AG04450 (cell line): ENCODE results near the gene PPP6R1. TPM values are rescaled to one million over a fixed set of nuclear protein-coding genes. Genes with fewer than 3 reads are reported as not detected.

Experiments
- CTCF ChIA-PET: fragments of 300-600, 350-600 bp; formaldehyde crosslinking; extraction: SDS; loops from one replicate; lab custom pipeline; 2022; ENCODE audit warnings: antibody characterized with exemption, inconsistent platforms; lab: Charles Lee
- POLR2A ChIA-PET: fragments of 350-600 bp; formaldehyde crosslinking; extraction: SDS; loops from one replicate; lab custom pipeline; 2021; ENCODE audit warnings: antibody characterized with exemption, inconsistent platforms; lab: Yijun Ruan, JAX
- DNase-seq: peaks from one replicate; pipeline ENCODE4 v3.0.0-alpha.2; 2011; ENCODE audit warnings: low read depth, low spot score
- H3K27ac ChIP-seq: one replicate; pipeline ENCODE4 v1.5.1; 2012; ENCODE audit warnings: low read depth, low read length, control low read depth
- H3K27me3 ChIP-seq: one replicate; pipeline ENCODE4 v1.6.0; 2012; ENCODE audit warnings: low read length; ENCODE audit not compliant: control insufficient read depth, insufficient read depth
- H3K4me3 ChIP-seq: 2 replicates; pipeline ENCODE4 v1.5.1; 2011; ENCODE audit warnings: mild to moderate bottlenecking, low read depth, low read length, control low read depth
- H3K9me3 ChIP-seq: 2 replicates; pipeline ENCODE4 v1.5.1; 2012; ENCODE audit warnings: low read length; ENCODE audit not compliant: control insufficient read depth, insufficient read depth
- polyA plus RNA-seq: library from polyadenylated mRNA; depleted of rRNA; stranded (reverse); fragments of >200 nt; gene quantifications from 2 replicates; pipeline ENCODE4 v1.2.3, GENCODE V29; 2011
- TF ChIP-seq, protein P1 (sequence below): IDR thresholded peaks from 2 replicates; pipeline ENCODE4 v1.5.1; 2011; ENCODE audit warnings: low read depth, low read length, control low read depth, inconsistent platforms

PPP6R1 gene
- polyA plus RNA-seq, 1 experiment: 24.5 TPM

DNA sequence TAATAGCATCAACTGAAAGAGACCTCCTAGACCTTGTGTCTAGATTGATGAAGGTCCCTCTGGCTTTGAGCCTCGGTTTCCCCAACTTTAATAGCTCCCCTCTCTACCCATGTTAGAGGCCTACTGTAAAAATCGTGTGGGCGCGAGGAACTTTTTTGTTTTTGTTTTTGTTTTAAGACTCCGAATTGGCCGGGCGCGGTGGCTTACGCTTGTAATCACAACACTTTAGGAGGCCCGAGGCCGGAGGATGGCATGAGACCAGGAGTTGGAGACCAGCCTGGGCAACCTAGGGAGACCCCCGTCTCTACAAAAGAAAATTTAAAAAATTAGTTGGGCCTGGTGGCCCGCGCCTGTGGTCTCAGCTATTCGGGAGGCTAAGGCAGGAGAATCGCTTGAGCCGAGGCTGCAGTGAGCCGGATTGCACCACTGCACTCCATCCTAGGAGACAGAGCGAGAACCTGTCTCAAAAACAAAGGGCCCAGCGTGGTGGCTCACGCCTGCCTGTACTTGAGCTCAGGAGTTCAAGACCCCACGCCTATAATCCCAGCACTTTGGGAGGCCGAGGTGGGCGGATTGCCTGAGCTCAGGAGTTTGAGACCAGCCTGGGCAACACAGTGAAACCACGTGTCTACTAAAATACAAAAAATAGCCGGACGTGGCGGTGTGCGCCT is 858 bp upstream of the PPP6R1 start:
- Histone ChIP-seq H3K27me3 (no peaks in the 10 kb centered on the region), H3K27ac (peak overlapping the region; percentile 89), H3K9me3 (no peaks in the 10 kb centered on the region; the same call in 1 of the 2 replicates), H3K4me3 (peak overlapping the region; percentile 62)
- CTCF ChIA-PET: interaction anchor here (1.1 to 1.9 kb wide), 4 partner anchors 119 to 208 kb away, joined by 3 to 6 read pairs (median 5); no protein-coding TSS in a partner anchor
- TF ChIP-seq, protein P1, sequence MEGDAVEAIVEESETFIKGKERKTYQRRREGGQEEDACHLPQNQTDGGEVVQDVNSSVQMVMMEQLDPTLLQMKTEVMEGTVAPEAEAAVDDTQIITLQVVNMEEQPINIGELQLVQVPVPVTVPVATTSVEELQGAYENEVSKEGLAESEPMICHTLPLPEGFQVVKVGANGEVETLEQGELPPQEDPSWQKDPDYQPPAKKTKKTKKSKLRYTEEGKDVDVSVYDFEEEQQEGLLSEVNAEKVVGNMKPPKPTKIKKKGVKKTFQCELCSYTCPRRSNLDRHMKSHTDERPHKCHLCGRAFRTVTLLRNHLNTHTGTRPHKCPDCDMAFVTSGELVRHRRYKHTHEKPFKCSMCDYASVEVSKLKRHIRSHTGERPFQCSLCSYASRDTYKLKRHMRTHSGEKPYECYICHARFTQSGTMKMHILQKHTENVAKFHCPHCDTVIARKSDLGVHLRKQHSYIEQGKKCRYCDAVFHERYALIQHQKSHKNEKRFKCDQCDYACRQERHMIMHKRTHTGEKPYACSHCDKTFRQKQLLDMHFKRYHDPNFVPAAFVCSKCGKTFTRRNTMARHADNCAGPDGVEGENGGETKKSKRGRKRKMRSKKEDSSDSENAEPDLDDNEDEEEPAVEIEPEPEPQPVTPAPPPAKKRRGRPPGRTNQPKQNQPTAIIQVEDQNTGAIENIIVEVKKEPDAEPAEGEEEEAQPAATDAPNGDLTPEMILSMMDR: no peak
- POLR2A ChIA-PET: interaction anchor here (0.5 to 1.9 kb wide), 23 partner anchors 12 to 1101 kb away, joined by 3 to 26 read pairs (median 5); partner anchors contain the start of genes DNAAF3, FIZ1, HSPBP1 and ISOC2
- no peak for DNase-seq

DNA sequence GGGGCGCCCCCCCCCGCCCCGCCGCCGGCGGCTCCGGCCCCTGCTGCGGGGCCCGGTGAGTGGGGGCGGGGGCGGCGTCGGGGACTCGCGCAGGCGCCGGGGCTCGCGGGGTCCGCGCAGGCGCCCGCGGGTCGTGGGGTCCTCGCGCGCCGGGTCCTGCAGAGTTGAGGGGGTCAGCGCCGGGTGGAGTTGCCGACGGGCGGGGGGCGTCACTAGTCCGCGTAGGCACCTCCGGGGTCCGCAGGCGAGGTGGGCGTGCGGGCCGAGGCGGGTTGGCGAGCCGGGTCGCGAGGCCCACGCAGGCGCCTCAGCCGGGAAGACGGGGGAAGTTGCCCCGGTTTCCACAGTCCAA is 365 bp downstream of the PPP6R1 start:
- H3K9me3 ChIP-seq: no peaks in the 10 kb centered on the region; the same call in 1 of the 2 replicates
- peak overlapping the region; percentile 61 for H3K27ac ChIP-seq
- POLR2A ChIA-PET: interaction anchor here (1.4 to 2.4 kb wide), 8 partner anchors 22 to 396 kb away, joined by 3 to 26 read pairs (median 8); partner anchors contain the start of genes HSPBP1, PPP1R12C, TMEM238 and U2AF2
- TF ChIP-seq, protein P1: no peak
- no peaks in the 10 kb centered on the region for H3K27me3 ChIP-seq
- CTCF ChIA-PET: interaction anchor here (1.1 to 1.4 kb wide), 2 partner anchors 160 to 170 kb away, joined by 5 read pairs; no protein-coding TSS in a partner anchor
- no peak for DNase-seq
- peak overlapping the region; percentile 87 for H3K4me3 ChIP-seq

DNA sequence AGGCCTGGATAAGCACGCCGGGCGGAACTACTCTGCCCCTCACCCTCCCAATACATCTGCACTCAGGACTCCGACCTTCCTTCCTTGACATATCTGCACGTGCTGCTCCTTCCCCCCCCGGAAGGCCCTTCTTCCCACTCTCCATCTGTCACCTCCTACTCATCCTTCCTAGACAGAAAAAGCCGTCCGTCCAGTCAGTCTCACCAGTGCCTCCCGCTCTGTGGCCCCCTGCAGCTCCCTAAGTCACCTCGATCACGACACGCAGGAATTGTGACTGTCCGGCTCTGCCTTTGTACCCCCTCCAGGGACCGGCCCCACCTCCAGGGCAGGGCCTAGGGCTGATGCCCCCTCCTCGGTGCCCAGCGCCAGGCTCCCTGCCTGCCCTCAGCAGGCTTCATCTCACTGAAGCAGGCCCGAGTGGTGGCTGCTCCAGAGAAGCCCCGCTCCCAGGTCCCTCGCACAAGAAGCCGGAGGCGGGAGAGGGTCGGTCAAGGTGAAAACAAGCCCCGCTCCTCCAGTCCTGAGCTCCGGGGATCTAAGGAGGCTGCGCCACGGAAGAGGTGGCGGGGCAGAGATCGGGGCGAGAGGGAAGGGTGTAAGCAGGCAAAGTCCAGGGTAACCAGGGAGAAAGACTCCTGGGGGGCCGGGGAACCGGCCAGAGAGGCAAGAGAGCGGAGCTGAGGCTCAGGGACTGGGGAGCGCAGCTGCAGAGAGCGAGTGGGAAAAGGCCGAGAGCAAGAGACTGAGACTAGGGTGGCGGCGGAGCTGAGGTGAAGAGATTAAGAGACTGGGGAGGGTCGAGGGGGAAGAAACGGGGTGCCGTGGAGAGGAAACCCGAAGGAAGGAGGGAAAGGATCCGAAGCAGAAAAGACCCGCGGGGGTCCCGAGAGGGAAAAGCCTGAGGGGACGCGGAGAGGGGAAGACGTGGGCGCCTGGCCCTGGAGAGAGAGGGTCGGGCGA is 1.1 kb downstream of the PPP6R1 start:
- POLR2A ChIA-PET: interaction anchor here (2.4 kb wide), 1 partner anchor 150 kb away, joined by 7 read pairs; the partner anchor contains the start of gene UBE2S
- H3K27me3 ChIP-seq: no peaks in the 10 kb centered on the region
- H3K9me3 ChIP-seq: no peaks in the 10 kb centered on the region; the same call in 1 of the 2 replicates
- DNase-seq: no peak
- H3K4me3 ChIP-seq: peak overlapping the region; percentile 87
- CTCF ChIA-PET: interaction anchor here (0.7 to 1.2 kb wide), 2 partner anchors 117 to 413 kb away, joined by 3 to 5 read pairs; no protein-coding TSS in a partner anchor
- TF ChIP-seq, protein P1: no peak
- peak overlapping the region; percentile 21 for H3K27ac ChIP-seq

DNA sequence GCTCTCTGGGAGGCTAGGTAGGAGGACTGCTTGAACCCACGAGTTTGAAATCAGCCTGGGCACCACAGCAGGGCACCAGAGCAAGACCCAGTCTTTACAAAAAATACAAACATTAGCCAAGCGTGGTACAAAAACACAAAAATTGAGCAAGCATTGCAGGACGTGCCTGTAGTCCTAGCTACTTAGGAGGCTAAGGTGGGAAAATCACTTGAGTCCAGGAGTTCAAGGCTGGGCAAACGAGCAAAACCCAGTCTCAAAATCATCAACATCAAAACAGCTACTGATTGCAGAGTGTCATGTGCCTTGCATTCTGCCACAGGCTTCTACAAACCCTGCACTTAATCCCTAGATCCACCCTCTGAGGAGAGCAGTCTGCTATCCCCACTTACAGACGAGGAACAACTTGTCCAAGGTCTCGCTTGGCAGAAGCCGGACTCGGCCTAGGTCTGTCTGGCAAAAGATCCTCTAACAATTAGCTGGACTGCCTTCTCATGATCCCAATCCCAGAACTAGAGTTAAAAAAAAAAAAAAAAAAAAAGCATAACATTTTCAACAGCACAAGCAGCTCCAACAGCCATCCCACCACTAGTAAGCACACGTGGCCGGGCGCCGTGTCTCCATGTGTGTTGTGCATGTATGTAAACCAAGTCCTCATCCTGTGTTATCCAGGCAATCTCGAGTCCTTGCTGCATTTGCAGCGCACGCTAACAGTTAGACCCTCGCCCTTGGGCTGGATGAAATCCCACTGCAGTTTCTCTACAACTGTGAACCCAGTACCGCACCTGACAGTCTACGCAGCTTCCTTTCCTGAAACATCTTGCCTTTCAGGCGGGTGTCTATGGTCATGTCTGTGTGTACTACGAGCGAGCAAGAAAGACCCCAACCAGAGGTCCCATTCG is 2.0 kb downstream of the PPP6R1 start:
- Histone ChIP-seq H3K4me3 (peak overlapping the region; percentile 87), H3K27ac (no peak overlapping the region), H3K9me3 (no peaks in the 10 kb centered on the region; the same call in 1 of the 2 replicates), H3K27me3 (no peaks in the 10 kb centered on the region)
- POLR2A ChIA-PET: interaction anchor here (2.4 kb wide), 1 partner anchor 151 kb away, joined by 7 read pairs; the partner anchor contains the start of gene UBE2S
- TF ChIP-seq, protein P1: no peak
- DNase-seq: no peak
- CTCF ChIA-PET: interaction anchor here (0.7 to 1.2 kb wide), 4 partner anchors 116 to 414 kb away, joined by 3 to 5 read pairs (median 4); no protein-coding TSS in a partner anchor
